GM23338 (cell line): ENCODE measurements around the gene CLDN8. TPM values are rescaled to one million over a fixed set of nuclear protein-coding genes. Genes with fewer than 3 reads are reported as not detected.

ENCODE experiments used
- ATAC-seq: fragments of 200-7000 bp; cut with Tn5 transposase; 3 replicates; pipeline ENCODE4 v1.9.1; 2020
- DNase-seq: peaks from one replicate; pipeline ENCODE4 v3.0.0-alpha.2; 2015; ENCODE audit warnings: low spot score
- H2AFZ ChIP-seq: fragments of 200-600 bp; sonication (generic); 2 replicates; pipeline ENCODE4 v1.8.0; 2016; ENCODE audit warnings: antibody characterized with exemption, mild to moderate bottlenecking, moderate library complexity
- H3F3A ChIP-seq: fragments of 200-600 bp; sonication (generic); replicated peaks from 2 replicates; pipeline ENCODE4 v1.8.0; 2017; ENCODE audit warnings: antibody characterized with exemption, mixed run types, low read depth
- H3K27ac ChIP-seq: fragments of 200-600 bp; sonication (generic); 2 replicates; pipeline ENCODE4 v1.6.1; 2016; ENCODE audit warnings: low read depth
- H3K27me3 ChIP-seq: fragments of 200-600 bp; sonication (generic); 2 replicates; pipeline ENCODE4 v1.8.0; 2016; ENCODE audit warnings: mild to moderate bottlenecking, mixed run types, moderate library complexity; ENCODE audit not compliant: insufficient read depth
- H3K36me3 ChIP-seq: fragments of 200-600 bp; sonication (generic); 2 replicates; pipeline ENCODE4 v1.8.0; 2016; ENCODE audit warnings: mild to moderate bottlenecking; ENCODE audit not compliant: insufficient read depth
- H3K4me1 ChIP-seq: fragments of 200-600 bp; sonication (generic); 2 replicates; pipeline ENCODE4 v1.8.0; 2016; ENCODE audit warnings: mild to moderate bottlenecking, moderate library complexity; ENCODE audit not compliant: insufficient read depth
- H3K4me2 ChIP-seq: fragments of 200-600 bp; sonication (generic); 2 replicates; pipeline ENCODE4 v1.7.1; 2017; ENCODE audit warnings: mixed run types
- H3K4me3 ChIP-seq: fragments of 200-600 bp; sonication (generic); 2 replicates; pipeline ENCODE4 v1.6.1; 2016; ENCODE audit warnings: mixed run types
- H3K79me2 ChIP-seq: fragments of 200-600 bp; sonication (generic); replicated peaks from 2 replicates; pipeline ENCODE4 v1.8.0; 2017; ENCODE audit warnings: mild to moderate bottlenecking; ENCODE audit not compliant: insufficient read depth
- H3K9me2 ChIP-seq: fragments of 200-600 bp; sonication (generic); 2 replicates; pipeline ENCODE4 v1.8.0; 2017; ENCODE audit not compliant: insufficient read depth
- H4K20me1 ChIP-seq: fragments of 200-600 bp; sonication (generic); replicated peaks from 2 replicates; pipeline ENCODE4 v1.8.0; 2017; ENCODE audit warnings: mild to moderate bottlenecking; ENCODE audit not compliant: insufficient read depth
- H3K27ac Mint-ChIP-seq: 2 replicates; pipeline ENCODE4 v1.8.0; 2020; ENCODE audit warnings: inconsistent platforms, mild to moderate bottlenecking, moderate library complexity, mixed read lengths
- H3K27me3 Mint-ChIP-seq: 3 replicates; pipeline ENCODE4 v1.8.0; 2022; ENCODE audit warnings: low read depth, mild to moderate bottlenecking, moderate library complexity, mixed read lengths, inconsistent platforms; ENCODE audit not compliant: insufficient read depth, poor library complexity
- H3K36me3 Mint-ChIP-seq: 3 replicates; pipeline ENCODE4 v1.8.0; 2021; ENCODE audit warnings: low read depth, mild to moderate bottlenecking, inconsistent platforms, moderate library complexity, mixed read lengths
- H3K4me1 Mint-ChIP-seq: 3 replicates; pipeline ENCODE4 v1.8.0; 2020; ENCODE audit warnings: mild to moderate bottlenecking, inconsistent platforms, mixed read lengths
- H3K4me3 Mint-ChIP-seq: 3 replicates; pipeline ENCODE4 v1.8.0; 2021; ENCODE audit warnings: moderate library complexity, mild to moderate bottlenecking, inconsistent platforms, mixed read lengths
- H3K9me3 Mint-ChIP-seq: 3 replicates; pipeline ENCODE4 v1.8.0; 2020; ENCODE audit warnings: moderate library complexity, mild to moderate bottlenecking, inconsistent platforms, mixed read lengths
- CREB1 ChIP-seq: fragments of 250-450 bp; sonication (Bioruptor Pico); IDR thresholded peaks from 2 replicates; pipeline ENCODE4 v1.5.0; 2020; ENCODE audit warnings: low read depth, mild to moderate bottlenecking, moderate library complexity
- CTCF ChIP-seq, 2 experiments: fragments of 200-600 bp in 1 of 2; sonication (generic) in 1 of 2; conservative IDR thresholded peaks; 2 replicates each; pipeline versions ENCODE4 v1.5.1 to v1.6.1; 2016 to 2017; ENCODE audit warnings: antibody characterized with exemption in 2 of 2, low read depth in 2 of 2, mild to moderate bottlenecking in 2 of 2, moderate library complexity in 1 of 2
- EZH2 ChIP-seq: fragments of 200-600 bp; sonication (generic); IDR thresholded peaks from one replicate; pipeline ENCODE4 v1.8.0; 2017; ENCODE audit warnings: antibody characterized with exemption, mild to moderate bottlenecking, low read depth; ENCODE audit not compliant: unreplicated experiment
- EZH2phosphoT487 ChIP-seq: fragments of 200-600 bp; sonication (generic); IDR thresholded peaks from one replicate; pipeline ENCODE4 v1.8.1; 2018; ENCODE audit warnings: antibody characterized with exemption; ENCODE audit not compliant: unreplicated experiment
- NANOG ChIP-seq: IDR thresholded peaks from 2 replicates; pipeline ENCODE4 v1.6.1; 2016; ENCODE audit warnings: antibody characterized with exemption, borderline replicate concordance
- POLR2AphosphoS5 ChIP-seq: IDR thresholded peaks from 2 replicates; pipeline ENCODE4 v1.6.1; 2016; ENCODE audit warnings: antibody characterized with exemption, low read depth
- ZNF462 ChIP-seq: fragments of 250-450 bp; sonication (Bioruptor Pico); IDR thresholded peaks from 2 replicates; pipeline ENCODE4 v1.5.0; 2020; ENCODE audit warnings: mild to moderate bottlenecking, moderate library complexity
- polyA plus RNA-seq: library from polyadenylated mRNA; unstranded; fragments of >200 nt; fragmentation: Nextera tagmentation; extraction: Ambion mirVana; gene quantifications from 2 replicates; pipeline ENCODE4 v1.2.1, GENCODE V29; 2016
- total RNA-seq: library from RNA; depleted of rRNA; stranded (reverse); fragments of >200 nt; shearing (Covaris generic); gene quantifications from 2 replicates; pipeline ENCODE4 v1.2.3, GENCODE V29; 2014

The CLDN8 gene
- total and polyA plus RNA-seq, 2 experiments from 2014 or later: not detected

- TF ChIP-seq CTCF (conservative IDR thresholded peaks at IDR 0.05; ENCODE audit: low read depth in 2 of 2) (no peak), CREB1 (CRISPR knock-in tag) (no peak), EZH2phosphoT487 (no peak), POLR2AphosphoS5 (no peak), EZH2 (no peak)
Observed at GRCh38 chr21:30190554-30190953, 25.3 kb downstream of the CLDN8 start (continued).

- Histone ChIP-seq H3K4me2 (no peak overlapping the region), H3K4me3 (no peak overlapping the region), H3K4me1 (no peaks in the 10 kb centered on the region), H2AFZ (no peak overlapping the region), H3K79me2 (no peaks in the 10 kb centered on the region), H3K9me2 (no peaks in the 10 kb centered on the region), H3K36me3 (no peaks in the 10 kb centered on the region), H4K20me1 (no peaks in the 10 kb centered on the region), H3K27ac (no peak overlapping the region), H3K27me3 (no peaks in the 10 kb centered on the region), H3F3A (no peaks in the 10 kb centered on the region)
- no peak overlapping the region for H3K4me3 Mint-ChIP-seq
- H3K27me3 Mint-ChIP-seq: no peaks in the 10 kb centered on the region
- H3K36me3 Mint-ChIP-seq: no peaks in the 10 kb centered on the region
- no peaks in the 10 kb centered on the region for H3K9me3 Mint-ChIP-seq
- TF ChIP-seq NANOG: no peak
- TF ChIP-seq ZNF462: no peak
- ATAC-seq: no peak
- no peak overlapping the region for H3K27ac Mint-ChIP-seq
- no peaks in the 10 kb centered on the region for H3K4me1 Mint-ChIP-seq
- DNase-seq: no peak
Observed at GRCh38 chr21:30189773-30190172, 26.1 kb downstream of the CLDN8 start.
